ENCODE measurements around the gene SH3BP2.

DNA sequence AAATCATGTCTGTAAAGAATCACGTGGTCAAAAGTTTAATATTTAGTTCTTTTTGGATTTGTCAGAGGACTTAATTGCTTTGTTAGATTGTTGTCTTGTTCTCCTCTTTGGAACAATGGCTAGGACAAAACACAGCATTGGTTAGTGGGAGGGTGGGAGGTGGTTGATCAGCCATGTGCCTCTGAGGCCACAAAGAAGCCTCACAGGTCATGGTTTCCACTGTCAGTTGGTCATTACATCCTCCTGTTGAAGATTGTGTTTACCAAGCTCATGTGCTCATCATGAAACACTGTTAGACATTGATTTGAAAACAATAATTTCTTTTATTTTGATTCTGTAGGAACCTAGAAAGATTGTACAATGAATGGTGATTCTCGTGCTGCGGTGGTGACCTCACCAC is 82.7 kb downstream of the SH3BP2 start:
- no peak for TF ChIP-seq CTCF (IDR thresholded peaks at IDR 0.05)
- no peak for TF ChIP-seq POLR2A (IDR thresholded peaks at IDR 0.05)
- TF ChIP-seq POLR2AphosphoS5 (IDR thresholded peaks at IDR 0.05): no peak
- TF ChIP-seq EP300 (IDR thresholded peaks at IDR 0.05): no peak
